ENCODE results near the gene CNTNAP3B. TPM values are rescaled to one million over a fixed set of nuclear protein-coding genes. Genes with fewer than 3 reads are reported as not detected.
"Not testable (repeated sequence)": the region's sequence is repeated elsewhere in the genome, so short reads cannot be mapped to it uniquely, and the experiment has no call there.

CNTNAP3B gene
- polyA plus RNA-seq, 1 of the 3 experiments (the other 2 are of a cell fraction): not detected

DNA sequence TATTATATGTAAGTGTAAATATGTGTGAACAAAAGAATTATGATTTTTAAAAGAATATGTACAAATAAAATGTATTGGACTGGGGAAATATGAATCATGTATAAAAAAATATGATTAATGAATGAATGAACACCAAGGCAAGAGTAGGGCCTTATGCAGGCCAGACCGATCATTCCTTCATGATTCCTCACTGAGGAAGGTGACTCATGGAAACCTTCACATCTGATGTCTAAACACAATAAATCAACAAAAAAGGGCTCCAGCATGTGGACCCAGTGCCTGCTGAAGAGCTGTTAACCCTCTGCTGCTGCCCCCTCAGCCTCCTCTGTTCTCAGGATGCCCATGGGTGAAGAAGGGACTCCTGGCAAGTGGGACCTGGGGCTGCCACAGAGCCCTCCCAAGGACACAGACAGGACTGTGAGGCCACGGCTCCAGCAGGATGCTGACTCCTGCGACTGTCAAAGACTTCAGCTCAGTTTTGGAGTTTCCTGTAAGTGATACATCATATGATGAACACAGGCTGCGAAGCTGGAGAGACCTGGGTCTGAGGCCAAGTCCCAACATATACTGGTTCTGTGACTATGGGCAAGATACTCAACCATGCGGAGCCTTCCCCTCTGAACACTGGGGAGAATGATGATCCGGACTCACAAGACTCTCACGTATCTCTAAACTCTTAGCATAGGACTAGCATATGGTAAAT, 110.9 kb downstream of the CNTNAP3B start:
- H3K36me3 ChIP-seq (replicated peaks in 1 of 2; ENCODE audit: control insufficient read depth in 1 of 2, insufficient read depth in 2 of 2, low read length in 1 of 2); H3K4me1 ChIP-seq (ENCODE audit: control insufficient read depth in 1 of 2, insufficient read depth in 2 of 2, low read depth in 1 of 2, low read length in 1 of 2); DNase-seq; H3K27ac ChIP-seq (ENCODE audit: low read depth in 2 of 2, low read length in 1 of 2); H4K20me1 ChIP-seq (ENCODE audit: insufficient read depth); H3K4me3 ChIP-seq (ENCODE audit: low read depth in 2 of 2, low read length in 1 of 2); H3K79me2 ChIP-seq (ENCODE audit: insufficient read depth); H3F3A ChIP-seq (replicated peaks; ENCODE audit: insufficient read depth); CTCF ChIA-PET; H3K9me2 ChIP-seq; H3K4me2 ChIP-seq; H3K9ac ChIP-seq; H3K27me3 ChIP-seq (ENCODE audit: insufficient read depth); H3K9me3 ChIP-seq; POLR2A ChIA-PET; H2AFZ ChIP-seq (ENCODE audit: low read depth): not testable (repeated sequence)
- WGBS (ENCODE audit: low lambda C conversion rate): 26% methylated on average over 7 of the region's 7 CpGs
- TF ChIP-seq, protein P1, sequence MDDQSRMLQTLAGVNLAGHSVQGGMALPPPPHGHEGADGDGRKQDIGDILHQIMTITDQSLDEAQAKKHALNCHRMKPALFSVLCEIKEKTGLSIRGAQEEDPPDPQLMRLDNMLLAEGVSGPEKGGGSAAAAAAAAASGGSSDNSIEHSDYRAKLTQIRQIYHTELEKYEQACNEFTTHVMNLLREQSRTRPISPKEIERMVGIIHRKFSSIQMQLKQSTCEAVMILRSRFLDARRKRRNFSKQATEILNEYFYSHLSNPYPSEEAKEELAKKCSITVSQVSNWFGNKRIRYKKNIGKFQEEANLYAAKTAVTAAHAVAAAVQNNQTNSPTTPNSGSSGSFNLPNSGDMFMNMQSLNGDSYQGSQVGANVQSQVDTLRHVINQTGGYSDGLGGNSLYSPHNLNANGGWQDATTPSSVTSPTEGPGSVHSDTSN (IDR thresholded peaks at IDR 0.05): peak; percentile 16; the same call in 1 of the 2 replicates

DNA sequence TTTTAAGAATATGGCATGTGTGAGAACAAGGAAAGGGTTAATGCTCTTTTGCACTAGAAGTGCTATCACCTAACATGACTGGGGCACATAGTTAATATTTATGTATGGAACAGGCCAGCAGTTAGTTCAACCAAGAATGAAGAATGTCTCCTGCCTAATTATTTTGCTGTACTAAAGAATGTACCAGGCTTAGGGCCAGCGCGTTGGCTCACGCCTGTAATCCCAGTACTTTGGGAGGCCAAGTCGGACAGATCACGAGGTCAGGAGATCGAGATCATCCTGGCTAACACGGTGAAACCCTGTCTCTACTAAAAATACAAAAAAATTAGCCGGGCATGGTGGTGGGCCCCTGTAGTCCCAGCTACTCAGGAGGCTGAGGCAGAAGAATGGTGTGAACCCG, 114.9 kb downstream of the CNTNAP3B start:
- POLR2A ChIA-PET; H3K36me3 ChIP-seq (replicated peaks in 1 of 2; ENCODE audit: control insufficient read depth in 1 of 2, insufficient read depth in 2 of 2, low read length in 1 of 2); H3K4me1 ChIP-seq (ENCODE audit: control insufficient read depth in 1 of 2, insufficient read depth in 2 of 2, low read depth in 1 of 2, low read length in 1 of 2); H3K27ac ChIP-seq (ENCODE audit: low read depth in 2 of 2, low read length in 1 of 2); H3F3A ChIP-seq (replicated peaks; ENCODE audit: insufficient read depth); H3K4me3 ChIP-seq (ENCODE audit: low read depth in 2 of 2, low read length in 1 of 2); H2AFZ ChIP-seq (ENCODE audit: low read depth); H3K27me3 ChIP-seq (ENCODE audit: insufficient read depth); H3K79me2 ChIP-seq (ENCODE audit: insufficient read depth); H3K9me2 ChIP-seq; DNase-seq; H3K9ac ChIP-seq; CTCF ChIA-PET; H3K4me2 ChIP-seq; H3K9me3 ChIP-seq; H4K20me1 ChIP-seq (ENCODE audit: insufficient read depth): not testable (repeated sequence)
- WGBS (ENCODE audit: low lambda C conversion rate): 45% methylated on average over 7 of the region's 9 CpGs

DNA sequence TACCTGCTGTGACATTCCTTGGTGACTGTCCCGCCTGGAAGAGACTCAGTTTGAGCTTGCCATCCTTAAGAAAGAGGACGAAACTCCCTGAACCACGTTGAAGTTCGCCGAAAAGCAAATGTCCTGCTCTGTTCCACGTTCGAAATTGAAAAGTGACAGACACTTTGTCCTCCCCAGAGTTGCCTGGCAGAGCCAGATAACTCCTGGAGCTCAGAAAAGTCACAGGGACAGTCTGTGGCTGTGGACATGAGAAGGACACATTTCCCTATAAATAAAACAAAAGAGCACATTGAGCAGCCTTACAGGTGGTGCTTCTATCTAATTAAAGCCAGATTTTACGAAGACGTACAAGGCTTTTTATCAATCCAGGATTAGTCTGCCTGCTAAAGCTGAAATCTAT, 137.6 kb downstream of the CNTNAP3B start:
- no CpG with 5 or more reads among the region's 9 CpGs for WGBS (ENCODE audit: low lambda C conversion rate)
- H3K4me2 ChIP-seq; H3K79me2 ChIP-seq (ENCODE audit: insufficient read depth); H2AFZ ChIP-seq (ENCODE audit: low read depth); H3K9me2 ChIP-seq; POLR2A ChIA-PET; H3K27me3 ChIP-seq (ENCODE audit: insufficient read depth); H3K4me3 ChIP-seq (ENCODE audit: low read depth in 2 of 2, low read length in 1 of 2); H3F3A ChIP-seq (replicated peaks; ENCODE audit: insufficient read depth); H3K36me3 ChIP-seq (replicated peaks in 1 of 2; ENCODE audit: control insufficient read depth in 1 of 2, insufficient read depth in 2 of 2, low read length in 1 of 2); H3K4me1 ChIP-seq (ENCODE audit: control insufficient read depth in 1 of 2, insufficient read depth in 2 of 2, low read depth in 1 of 2, low read length in 1 of 2); H3K9me3 ChIP-seq; H4K20me1 ChIP-seq (ENCODE audit: insufficient read depth); H3K27ac ChIP-seq (ENCODE audit: low read depth in 2 of 2, low read length in 1 of 2); CTCF ChIA-PET; DNase-seq; H3K9ac ChIP-seq: not testable (repeated sequence)

DNA sequence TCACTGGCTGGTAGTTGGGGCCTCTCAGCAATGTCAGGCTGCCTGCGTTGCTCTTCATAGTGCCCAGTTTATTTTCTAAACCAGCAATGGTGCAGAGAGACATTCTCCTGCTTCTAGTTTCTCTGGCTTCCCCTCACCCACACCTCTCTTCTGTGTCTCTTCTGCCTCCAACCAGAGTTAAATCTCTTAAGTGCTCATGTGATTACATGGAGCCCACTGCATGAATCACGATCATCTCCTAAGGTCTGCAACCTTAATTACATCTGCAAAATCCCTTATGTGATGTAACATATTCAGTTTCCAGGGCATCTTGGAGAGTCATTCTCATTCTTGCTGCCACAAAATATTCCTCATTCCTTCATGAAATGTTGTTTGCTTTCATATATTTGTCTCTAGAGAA, 149.0 kb downstream of the CNTNAP3B start:
- H2AFZ ChIP-seq (ENCODE audit: low read depth); H3K9me3 ChIP-seq; H3K4me2 ChIP-seq; H4K20me1 ChIP-seq (ENCODE audit: insufficient read depth); H3K27me3 ChIP-seq (ENCODE audit: insufficient read depth); H3K9ac ChIP-seq; CTCF ChIA-PET; H3K4me3 ChIP-seq (ENCODE audit: low read depth in 2 of 2, low read length in 1 of 2); H3K4me1 ChIP-seq (ENCODE audit: control insufficient read depth in 1 of 2, insufficient read depth in 2 of 2, low read depth in 1 of 2, low read length in 1 of 2); H3K27ac ChIP-seq (ENCODE audit: low read depth in 2 of 2, low read length in 1 of 2); H3K36me3 ChIP-seq (replicated peaks in 1 of 2; ENCODE audit: control insufficient read depth in 1 of 2, insufficient read depth in 2 of 2, low read length in 1 of 2); H3F3A ChIP-seq (replicated peaks; ENCODE audit: insufficient read depth); POLR2A ChIA-PET; DNase-seq; H3K9me2 ChIP-seq; H3K79me2 ChIP-seq (ENCODE audit: insufficient read depth): not testable (repeated sequence)
- no CpG with 5 or more reads among the region's 2 CpGs for WGBS (ENCODE audit: low lambda C conversion rate)

DNA sequence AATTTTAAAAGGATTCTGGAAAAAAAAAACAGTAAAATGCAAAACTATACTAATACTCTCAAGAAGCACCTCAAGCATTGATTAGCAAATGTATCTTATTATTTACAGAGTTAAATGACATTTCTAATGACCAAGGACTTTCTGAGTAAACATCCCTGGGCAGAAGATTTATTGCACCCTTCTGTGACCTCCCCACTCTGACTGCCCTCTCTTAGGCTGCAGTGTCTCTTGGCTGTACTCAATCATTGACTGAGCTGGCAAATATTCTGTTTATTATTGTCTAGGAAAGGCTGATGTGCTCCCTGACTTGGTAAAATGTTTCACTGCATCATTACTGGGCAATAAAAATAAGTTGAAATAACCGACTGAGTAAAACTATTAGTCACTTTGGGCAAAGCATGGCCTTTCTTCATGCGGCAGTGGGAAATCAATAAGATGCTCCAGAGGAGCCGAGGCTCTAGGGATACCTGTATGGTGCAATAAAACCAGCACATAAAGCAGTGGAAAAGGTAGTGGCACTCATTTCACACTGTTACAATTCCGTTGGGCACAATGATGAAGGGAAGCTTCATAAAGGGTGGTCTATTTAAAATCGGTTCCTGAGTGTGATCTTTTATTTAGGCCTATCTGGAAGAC, 151.1 kb downstream of the CNTNAP3B start:
- H3K79me2 ChIP-seq (ENCODE audit: insufficient read depth); H3K9me3 ChIP-seq; H3K4me2 ChIP-seq; H2AFZ ChIP-seq (ENCODE audit: low read depth); H3K9me2 ChIP-seq; DNase-seq; CTCF ChIA-PET; H3K4me1 ChIP-seq (ENCODE audit: control insufficient read depth in 1 of 2, insufficient read depth in 2 of 2, low read depth in 1 of 2, low read length in 1 of 2); POLR2A ChIA-PET; H3F3A ChIP-seq (replicated peaks; ENCODE audit: insufficient read depth); H3K9ac ChIP-seq; H3K27ac ChIP-seq (ENCODE audit: low read depth in 2 of 2, low read length in 1 of 2); H3K4me3 ChIP-seq (ENCODE audit: low read depth in 2 of 2, low read length in 1 of 2); H4K20me1 ChIP-seq (ENCODE audit: insufficient read depth); H3K27me3 ChIP-seq (ENCODE audit: insufficient read depth); H3K36me3 ChIP-seq (replicated peaks in 1 of 2; ENCODE audit: control insufficient read depth in 1 of 2, insufficient read depth in 2 of 2, low read length in 1 of 2): not testable (repeated sequence)
- WGBS (ENCODE audit: low lambda C conversion rate): no CpG with 5 or more reads among the region's 5 CpGs

DNA sequence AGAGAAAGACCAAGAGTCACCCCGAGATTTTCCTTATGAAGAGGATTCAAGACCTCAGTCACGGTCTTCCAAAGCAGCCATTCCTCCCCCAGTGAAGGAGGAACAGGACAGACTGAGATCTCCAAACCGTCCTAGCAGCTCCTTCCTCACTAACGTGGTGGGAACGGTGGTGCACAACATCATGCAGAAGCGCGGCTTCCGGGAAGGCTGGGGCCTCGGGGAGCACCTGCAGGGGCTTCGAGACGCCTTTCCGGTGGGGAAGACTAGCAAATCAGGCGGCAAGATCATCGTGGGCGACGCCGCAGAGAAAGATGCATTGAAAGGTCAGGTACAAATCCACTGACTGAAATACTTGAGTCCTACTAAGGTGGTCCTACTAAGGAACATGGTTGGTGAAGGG, 154.3 kb downstream of the CNTNAP3B start:
- H3K9ac ChIP-seq; H4K20me1 ChIP-seq (ENCODE audit: insufficient read depth); H3K9me3 ChIP-seq; POLR2A ChIA-PET; H3K27ac ChIP-seq (ENCODE audit: low read depth in 2 of 2, low read length in 1 of 2); H3K4me1 ChIP-seq (ENCODE audit: control insufficient read depth in 1 of 2, insufficient read depth in 2 of 2, low read depth in 1 of 2, low read length in 1 of 2); H3K4me3 ChIP-seq (ENCODE audit: low read depth in 2 of 2, low read length in 1 of 2); H3K27me3 ChIP-seq (ENCODE audit: insufficient read depth); H3K36me3 ChIP-seq (replicated peaks in 1 of 2; ENCODE audit: control insufficient read depth in 1 of 2, insufficient read depth in 2 of 2, low read length in 1 of 2); H3K4me2 ChIP-seq; H3K9me2 ChIP-seq; DNase-seq; H3F3A ChIP-seq (replicated peaks; ENCODE audit: insufficient read depth); H2AFZ ChIP-seq (ENCODE audit: low read depth); H3K79me2 ChIP-seq (ENCODE audit: insufficient read depth); CTCF ChIA-PET: not testable (repeated sequence)
- WGBS (ENCODE audit: low lambda C conversion rate): 38% methylated on average over 13 of the region's 17 CpGs
